Measurements from ENCODE around the gene B3GAT1. TPM values are rescaled to one million over a fixed set of nuclear protein-coding genes. Genes with fewer than 3 reads are reported as not detected.

B3GAT1 gene
- total and polyA plus RNA-seq, 2 of the 13 experiments (the other 11 are each of a cell fraction or from before 2014, with no cell fraction given), result not detected

DNA sequence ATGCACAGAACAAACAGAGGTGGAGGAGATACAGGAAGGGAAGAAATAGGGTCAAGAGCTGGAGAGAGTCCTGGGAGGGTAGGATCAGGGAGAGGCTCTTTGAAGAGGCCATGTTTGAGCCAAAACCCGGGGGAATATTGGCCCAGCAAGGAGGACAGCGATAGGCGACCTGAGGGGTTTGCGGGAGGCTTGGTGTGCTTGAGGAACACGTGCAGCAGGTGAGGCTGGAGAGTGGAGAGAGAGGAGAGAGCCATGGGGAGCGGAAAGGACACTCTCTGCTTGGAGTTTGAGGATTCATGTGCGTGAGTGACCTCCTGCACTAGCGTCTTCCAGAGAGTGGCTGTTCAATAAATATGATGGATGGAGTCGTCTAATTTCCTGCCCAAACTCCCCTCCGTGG is 4.7 kb upstream of the B3GAT1 start:
- peaks cover 1 to 42% of the 10 kb centered on the region in 2 experiments for H3K27me3 ChIP-seq (ENCODE audit: control insufficient read depth in 1 of 2, insufficient read depth in 2 of 2, low read length in 2 of 2)
- 0 out of 2 replicates have a peak, but pooled peaks cover 3% of the 10 kb centered on the region for H4K20me1 ChIP-seq (ENCODE audit: insufficient read depth, low read length)
- no TSS peak for BruUV-seq (replicated peaks)
- no peak overlapping the region for H3K4me2 ChIP-seq (ENCODE audit: low read depth, low read length)
- no peak overlapping the region for H3K9ac ChIP-seq (ENCODE audit: insufficient read depth, low read depth, low read length)
- WGBS (ENCODE audit: low lambda C conversion rate), result 1% methylated on average over 10 of the region's 10 CpGs
- POLR2A ChIA-PET, result no interaction called here
- in situ Hi-C loops (cut with HindIII; ENCODE audit: extremely low pct_ligation_motif_present, low pct_unique_long_range_greater_than_20kb), result no loop called here
- DNase-seq (ENCODE audit: low spot score), result no peak
- intact Hi-C loops (cut with micrococcal nuclease; ENCODE audit: unreplicated experiment), result no loop called here
- no peak overlapping the region for H3K4me3 ChIP-seq (replicated peaks in 1 of 3; ENCODE audit: insufficient read depth in 1 of 3, low read depth in 2 of 3, low read length in 3 of 3)
- no peak for FAIRE-seq
- no peaks in the 10 kb centered on the region for H3K79me2 ChIP-seq (ENCODE audit: insufficient read depth, low read length)
- no peaks in the 10 kb centered on the region for H3K36me3 ChIP-seq (replicated peaks in 1 of 2; ENCODE audit: control insufficient read depth in 1 of 2, insufficient read depth in 2 of 2, low read length in 2 of 2)
- H2AFZ ChIP-seq (ENCODE audit: low read length), result no peak overlapping the region
- H3K4me1 ChIP-seq (ENCODE audit: insufficient read depth, low read length), result no peaks in the 10 kb centered on the region
- CTCF ChIA-PET (ENCODE audit: low intra/inter-chr PET ratio, low total read pairs), result no interaction called here
- ATAC-seq, result no peak
- H3K9me3 ChIP-seq (ENCODE audit: low read length), result no peaks in the 10 kb centered on the region
- no peak overlapping the region for H3K27ac ChIP-seq (ENCODE audit: extremely low read length, insufficient read depth, low read length)
- no peak for TF ChIP-seq ARID3A (IDR thresholded peaks at IDR 0.05; ENCODE audit: low read depth, low read length)
- no peak for TF ChIP-seq ZNF333 (CRISPR knock-in tag; IDR thresholded peaks at IDR 0.05; ENCODE audit: borderline replicate concordance)
- no peak for TF ChIP-seq TOE1 (CRISPR knock-in tag; IDR thresholded peaks at IDR 0.05)
- TF ChIP-seq MIER2 (CRISPR knock-in tag; IDR thresholded peaks at IDR 0.05), result no peak
- TF ChIP-seq, protein P1, sequence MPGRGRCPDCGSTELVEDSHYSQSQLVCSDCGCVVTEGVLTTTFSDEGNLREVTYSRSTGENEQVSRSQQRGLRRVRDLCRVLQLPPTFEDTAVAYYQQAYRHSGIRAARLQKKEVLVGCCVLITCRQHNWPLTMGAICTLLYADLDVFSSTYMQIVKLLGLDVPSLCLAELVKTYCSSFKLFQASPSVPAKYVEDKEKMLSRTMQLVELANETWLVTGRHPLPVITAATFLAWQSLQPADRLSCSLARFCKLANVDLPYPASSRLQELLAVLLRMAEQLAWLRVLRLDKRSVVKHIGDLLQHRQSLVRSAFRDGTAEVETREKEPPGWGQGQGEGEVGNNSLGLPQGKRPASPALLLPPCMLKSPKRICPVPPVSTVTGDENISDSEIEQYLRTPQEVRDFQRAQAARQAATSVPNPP (CRISPR knock-in tag; IDR thresholded peaks at IDR 0.05), result no peak
- no peak for TF ChIP-seq YEATS4 (CRISPR knock-in tag; IDR thresholded peaks at IDR 0.05; ENCODE audit: borderline replicate concordance)
- no peak for TF ChIP-seq KAT2B (IDR thresholded peaks at IDR 0.05; ENCODE audit: borderline replicate concordance, low read depth, low read length)
- TF ChIP-seq, protein P2, sequence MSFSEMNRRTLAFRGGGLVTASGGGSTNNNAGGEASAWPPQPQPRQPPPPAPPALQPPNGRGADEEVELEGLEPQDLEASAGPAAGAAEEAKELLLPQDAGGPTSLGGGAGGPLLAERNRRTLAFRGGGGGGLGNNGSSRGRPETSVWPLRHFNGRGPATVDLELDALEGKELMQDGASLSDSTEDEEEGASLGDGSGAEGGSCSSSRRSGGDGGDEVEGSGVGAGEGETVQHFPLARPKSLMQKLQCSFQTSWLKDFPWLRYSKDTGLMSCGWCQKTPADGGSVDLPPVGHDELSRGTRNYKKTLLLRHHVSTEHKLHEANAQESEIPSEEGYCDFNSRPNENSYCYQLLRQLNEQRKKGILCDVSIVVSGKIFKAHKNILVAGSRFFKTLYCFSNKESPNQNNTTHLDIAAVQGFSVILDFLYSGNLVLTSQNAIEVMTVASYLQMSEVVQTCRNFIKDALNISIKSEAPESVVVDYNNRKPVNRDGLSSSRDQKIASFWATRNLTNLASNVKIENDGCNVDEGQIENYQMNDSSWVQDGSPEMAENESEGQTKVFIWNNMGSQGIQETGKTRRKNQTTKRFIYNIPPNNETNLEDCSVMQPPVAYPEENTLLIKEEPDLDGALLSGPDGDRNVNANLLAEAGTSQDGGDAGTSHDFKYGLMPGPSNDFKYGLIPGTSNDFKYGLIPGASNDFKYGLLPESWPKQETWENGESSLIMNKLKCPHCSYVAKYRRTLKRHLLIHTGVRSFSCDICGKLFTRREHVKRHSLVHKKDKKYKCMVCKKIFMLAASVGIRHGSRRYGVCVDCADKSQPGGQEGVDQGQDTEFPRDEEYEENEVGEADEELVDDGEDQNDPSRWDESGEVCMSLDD (CRISPR knock-in tag; IDR thresholded peaks at IDR 0.05; ENCODE audit: borderline replicate concordance), result no peak
- TF ChIP-seq KDM5B (CRISPR knock-in tag; IDR thresholded peaks at IDR 0.05; ENCODE audit: borderline replicate concordance), result no peak
- no peak for TF ChIP-seq DZIP1 (CRISPR knock-in tag; IDR thresholded peaks at IDR 0.05)
- TF ChIP-seq SP1 (IDR thresholded peaks at IDR 0.05), result no peak
- no peak for TF ChIP-seq SP1 (CRISPR knock-in tag; IDR thresholded peaks at IDR 0.05)
- no peak for TF ChIP-seq ZNF280D (CRISPR knock-in tag; IDR thresholded peaks at IDR 0.05)
- TF ChIP-seq STAG1 (CRISPR knock-in tag; IDR thresholded peaks at IDR 0.05), result no peak
